ENCODE measurements around the gene PLEKHA7. TPM values are rescaled to one million over a fixed set of nuclear protein-coding genes. Genes with fewer than 3 reads are reported as not detected.
"Not testable (repeated sequence)": the region's sequence is repeated elsewhere in the genome, so short reads cannot be mapped to it uniquely, and the experiment has no call there.

PLEKHA7 gene
- total RNA-seq, 1 experiment from 2014 or later, result 18.4 TPM

DNA sequence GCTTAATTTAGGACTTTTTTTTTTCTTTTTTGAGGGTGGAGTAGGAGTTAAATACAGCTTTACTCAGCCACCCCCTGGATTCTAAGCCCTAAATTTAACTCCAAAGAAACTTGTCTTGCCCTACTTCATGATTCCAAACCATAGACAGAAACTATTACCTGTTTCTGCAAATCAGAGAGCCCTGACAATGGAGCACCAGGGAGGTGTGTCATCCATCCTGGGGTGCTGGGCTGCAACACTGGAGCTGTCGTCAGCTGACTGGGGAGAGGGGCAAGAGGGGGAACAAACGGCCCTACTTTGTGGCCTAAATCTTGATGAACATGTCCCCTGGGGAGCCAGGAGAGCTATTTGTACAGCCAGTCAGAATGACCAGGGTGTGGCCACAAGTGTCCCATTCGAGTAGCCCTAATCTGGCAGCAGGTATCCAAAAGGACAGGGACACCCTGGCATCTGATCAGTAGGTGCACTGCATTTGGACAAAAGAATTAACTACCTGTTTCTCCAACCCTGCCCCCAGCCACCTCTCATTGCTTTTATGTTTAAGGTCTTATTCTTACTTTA lies 50.8 kb downstream of the PLEKHA7 start:
- TF ChIP-seq, protein P1, sequence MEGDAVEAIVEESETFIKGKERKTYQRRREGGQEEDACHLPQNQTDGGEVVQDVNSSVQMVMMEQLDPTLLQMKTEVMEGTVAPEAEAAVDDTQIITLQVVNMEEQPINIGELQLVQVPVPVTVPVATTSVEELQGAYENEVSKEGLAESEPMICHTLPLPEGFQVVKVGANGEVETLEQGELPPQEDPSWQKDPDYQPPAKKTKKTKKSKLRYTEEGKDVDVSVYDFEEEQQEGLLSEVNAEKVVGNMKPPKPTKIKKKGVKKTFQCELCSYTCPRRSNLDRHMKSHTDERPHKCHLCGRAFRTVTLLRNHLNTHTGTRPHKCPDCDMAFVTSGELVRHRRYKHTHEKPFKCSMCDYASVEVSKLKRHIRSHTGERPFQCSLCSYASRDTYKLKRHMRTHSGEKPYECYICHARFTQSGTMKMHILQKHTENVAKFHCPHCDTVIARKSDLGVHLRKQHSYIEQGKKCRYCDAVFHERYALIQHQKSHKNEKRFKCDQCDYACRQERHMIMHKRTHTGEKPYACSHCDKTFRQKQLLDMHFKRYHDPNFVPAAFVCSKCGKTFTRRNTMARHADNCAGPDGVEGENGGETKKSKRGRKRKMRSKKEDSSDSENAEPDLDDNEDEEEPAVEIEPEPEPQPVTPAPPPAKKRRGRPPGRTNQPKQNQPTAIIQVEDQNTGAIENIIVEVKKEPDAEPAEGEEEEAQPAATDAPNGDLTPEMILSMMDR (conservative IDR thresholded peaks at IDR 0.05; ENCODE audit: low read depth, low read length), result no peak
- H4K20me1 ChIP-seq (ENCODE audit: low read length), result no peaks in the 10 kb centered on the region
- no TSS peak for BruUV-seq (replicated peaks)
- no peaks in the 10 kb centered on the region for H3F3A ChIP-seq (ENCODE audit: low read length, unreplicated experiment)
- ATAC-seq, result no peak
- peaks cover 15% of the 10 kb centered on the region; the same call in 1 of the 2 replicates for H3K4me1 ChIP-seq (ENCODE audit: insufficient read depth, low read length)
- 0 out of 2 replicates have a peak, but pooled peaks cover 3% of the 10 kb centered on the region for H3K79me2 ChIP-seq (ENCODE audit: low read length)
- H3K27me3 ChIP-seq (ENCODE audit: low read length), result no peaks in the 10 kb centered on the region
- no peak for DNase-seq
- H3K9ac ChIP-seq (ENCODE audit: low read length), result no peak overlapping the region
- no peak overlapping the region for H2AFZ ChIP-seq (ENCODE audit: low read length)
- H3K36me3 ChIP-seq (ENCODE audit: low read depth, low read length), result no peaks in the 10 kb centered on the region
- no peaks in the 10 kb centered on the region for H3K9me3 ChIP-seq (ENCODE audit: low read length)
- POLR2A ChIA-PET (ENCODE audit: unreplicated experiment), result no interaction called here
- intact Hi-C loops (cut with micrococcal nuclease), result no loop called here
- no peaks in the 10 kb centered on the region for H3K9me2 ChIP-seq (replicated peaks; ENCODE audit: low read length)
- no peak overlapping the region for H3K4me3 ChIP-seq (ENCODE audit: low read length)
- H3K27ac ChIP-seq (ENCODE audit: low read length), result no peak overlapping the region
- no peak overlapping the region for H3K4me2 ChIP-seq (ENCODE audit: low read length)
- CTCF ChIA-PET, result no interaction called here

DNA sequence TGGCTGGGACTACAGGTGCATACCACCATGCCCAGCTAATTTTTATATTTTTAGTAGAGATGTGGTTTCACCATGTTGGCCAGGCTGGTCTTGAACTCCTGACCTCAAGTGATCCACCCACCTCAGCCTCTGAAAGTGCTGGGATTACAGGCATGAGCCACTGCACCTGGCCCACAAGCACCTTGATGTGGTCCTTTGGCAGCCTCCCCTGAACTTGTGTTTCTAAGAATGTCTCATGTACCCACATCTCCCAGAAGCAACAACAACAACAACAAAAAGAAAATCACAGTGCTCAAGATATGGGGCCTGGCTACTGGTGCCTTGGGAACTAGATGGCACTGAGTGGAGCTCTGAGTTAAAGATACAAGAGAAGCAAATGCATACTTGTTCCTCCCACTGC lies 51.6 kb downstream of the PLEKHA7 start:
- H4K20me1 ChIP-seq (ENCODE audit: low read length); H3K27me3 ChIP-seq (ENCODE audit: low read length); DNase-seq; H3F3A ChIP-seq (ENCODE audit: low read length, unreplicated experiment); intact Hi-C loops (cut with micrococcal nuclease); H3K79me2 ChIP-seq (ENCODE audit: low read length); BruUV-seq (replicated peaks); H3K36me3 ChIP-seq (ENCODE audit: low read depth, low read length); ATAC-seq; H3K4me2 ChIP-seq (ENCODE audit: low read length); H3K4me3 ChIP-seq (ENCODE audit: low read length); H3K27ac ChIP-seq (ENCODE audit: low read length); CTCF ChIA-PET; H2AFZ ChIP-seq (ENCODE audit: low read length); H3K9ac ChIP-seq (ENCODE audit: low read length); POLR2A ChIA-PET (ENCODE audit: unreplicated experiment); H3K9me3 ChIP-seq (ENCODE audit: low read length); H3K9me2 ChIP-seq (replicated peaks; ENCODE audit: low read length): not testable (repeated sequence)
- H3K4me1 ChIP-seq (ENCODE audit: insufficient read depth, low read length), result peaks cover 15% of the 10 kb centered on the region; the same call in 1 of the 2 replicates

DNA sequence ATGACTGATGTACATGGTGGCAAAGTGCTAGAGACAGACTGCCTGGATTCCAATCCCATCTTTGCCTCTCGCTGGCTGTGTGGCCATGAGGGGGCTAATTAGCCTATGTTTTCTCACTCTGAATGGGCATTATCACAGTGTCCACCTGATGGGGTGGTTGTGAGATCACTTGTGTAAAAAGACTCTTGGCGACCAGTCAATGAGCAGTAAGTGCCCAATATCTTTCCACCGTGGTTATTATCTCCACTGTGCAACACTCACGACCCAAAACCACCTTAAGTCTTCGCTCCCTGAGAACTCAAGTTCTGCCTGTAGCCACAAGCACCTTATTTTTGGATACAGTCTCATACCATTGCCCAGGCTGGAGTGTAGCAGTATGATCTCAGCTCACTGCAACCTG lies 52.1 kb downstream of the PLEKHA7 start:
- POLR2A ChIA-PET (ENCODE audit: unreplicated experiment), result no interaction called here
- CTCF ChIA-PET, result no interaction called here
- H3K9me3 ChIP-seq (ENCODE audit: low read length), result no peaks in the 10 kb centered on the region
- no peaks in the 10 kb centered on the region for H4K20me1 ChIP-seq (ENCODE audit: low read length)
- TF ChIP-seq, protein P1 (conservative IDR thresholded peaks at IDR 0.05; ENCODE audit: low read depth, low read length), result no peak
- TF ChIP-seq EZH2phosphoT487 (IDR thresholded peaks at IDR 0.05; ENCODE audit: borderline replicate concordance, low read length), result no peak
- TF ChIP-seq EZH2 (IDR thresholded peaks at IDR 0.05; ENCODE audit: low read length, unreplicated experiment), result no peak
- H3K4me2 ChIP-seq (ENCODE audit: low read length), result no peak overlapping the region
- no peaks in the 10 kb centered on the region for H3K36me3 ChIP-seq (ENCODE audit: low read depth, low read length)
- H2AFZ ChIP-seq (ENCODE audit: low read length), result no peak overlapping the region
- intact Hi-C loops (cut with micrococcal nuclease), result no loop called here
- no TSS peak for BruUV-seq (replicated peaks)
- DNase-seq (no peak), ATAC-seq (no peak)
- H3K4me1 ChIP-seq (ENCODE audit: insufficient read depth, low read length), result peaks cover 18% of the 10 kb centered on the region
- no peaks in the 10 kb centered on the region for H3F3A ChIP-seq (ENCODE audit: low read length, unreplicated experiment)
- 0 out of 2 replicates have a peak, but pooled peaks cover 3% of the 10 kb centered on the region for H3K79me2 ChIP-seq (ENCODE audit: low read length)
- no peak overlapping the region for H3K4me3 ChIP-seq (ENCODE audit: low read length)
- H3K9me2 ChIP-seq (replicated peaks; ENCODE audit: low read length), result no peaks in the 10 kb centered on the region
- no peak overlapping the region for H3K9ac ChIP-seq (ENCODE audit: low read length)
- no peaks in the 10 kb centered on the region for H3K27me3 ChIP-seq (ENCODE audit: low read length)
- no peak overlapping the region for H3K27ac ChIP-seq (ENCODE audit: low read length)

Measured in PC-3 (cell line).